CD4-positive, CD25-positive, alpha-beta regulatory T cell (primary cell): ENCODE measurements around the gene CWC15. TPM values are rescaled to one million over a fixed set of nuclear protein-coding genes. Genes with fewer than 3 reads are reported as not detected.
"Not testable (repeated sequence)": the region's sequence is repeated elsewhere in the genome, so short reads cannot be mapped to it uniquely, and the experiment has no call there.

Experiments
- ATAC-seq, 2 donors: fragments of 150-1000 bp; cut with Tn5 transposase; one replicate each; pipeline ENCODE4 v1.10.0; 2021; ENCODE audit warnings: low read depth in 2 of 2, moderate number of reproducible peaks in 2 of 2, moderate library complexity in 1 of 2
- DNase-seq, 3 donors: peaks; one replicate each; pipeline versions ENCODE4 v3.0.0 to v3.0.0-alpha.2; 2012 to 2022; ENCODE audit warnings: mixed read lengths in 1 of 3
- H3K27ac ChIP-seq: one replicate; pipeline ENCODE4 v1.7.0; 2013; ENCODE audit warnings: mild to moderate bottlenecking, low read length; ENCODE audit not compliant: insufficient read depth, poor library complexity, severe bottlenecking
- H3K27me3 ChIP-seq: one replicate; pipeline ENCODE4 v1.7.0; 2013; ENCODE audit warnings: low read length; ENCODE audit not compliant: control insufficient read depth, insufficient read depth
- H3K36me3 ChIP-seq: one replicate; pipeline ENCODE4 v1.7.0; 2013; ENCODE audit warnings: mild to moderate bottlenecking, low read length, moderate library complexity; ENCODE audit not compliant: control insufficient read depth, insufficient read depth
- H3K4me1 ChIP-seq: 2 replicates; pipeline ENCODE4 v1.7.0; 2013; ENCODE audit warnings: mild to moderate bottlenecking, low read length; ENCODE audit not compliant: insufficient read depth, control insufficient read depth, poor library complexity, severe bottlenecking
- H3K4me3 ChIP-seq: one replicate; pipeline ENCODE4 v1.7.0; 2013; ENCODE audit warnings: low read depth, mild to moderate bottlenecking, low read length, moderate library complexity
- H3K9me3 ChIP-seq, 2 experiments: 1 replicate in 1 of 2; 2 replicates in 1 of 2; pipeline ENCODE4 v1.7.0; 2013; ENCODE audit warnings: low read length in 2 of 2, mild to moderate bottlenecking in 1 of 2, moderate library complexity in 1 of 2; ENCODE audit not compliant: control insufficient read depth in 2 of 2
- H3K27ac Mint-ChIP-seq, 3 donors: one replicate each; pipeline ENCODE4 v1.8.0; 2020 to 2022; ENCODE audit warnings: mild to moderate bottlenecking in 3 of 3, mixed read lengths in 3 of 3, moderate library complexity in 2 of 3
- H3K27me3 Mint-ChIP-seq: one replicate; pipeline ENCODE4 v1.8.0; 2022; ENCODE audit warnings: mild to moderate bottlenecking, mixed read lengths
- H3K36me3 Mint-ChIP-seq: one replicate; pipeline ENCODE4 v1.8.0; 2020; ENCODE audit warnings: mixed read lengths
- H3K4me1 Mint-ChIP-seq, 4 donors: one replicate each; pipeline ENCODE4 v1.8.0; 2020 to 2022; ENCODE audit warnings: mixed read lengths in 4 of 4, mild to moderate bottlenecking in 1 of 4
- H3K4me3 Mint-ChIP-seq, 4 donors: one replicate each; pipeline ENCODE4 v1.8.0; 2020 to 2022; ENCODE audit warnings: mild to moderate bottlenecking in 4 of 4, mixed read lengths in 4 of 4, moderate library complexity in 3 of 4
- H3K9me3 Mint-ChIP-seq, 7 donors: one replicate each; pipeline ENCODE4 v1.8.0; 2020 to 2022; ENCODE audit warnings: mixed read lengths in 7 of 7, mild to moderate bottlenecking in 3 of 7, moderate library complexity in 2 of 7
- polyA plus RNA-seq, 4 donors: library from polyadenylated mRNA; unstranded; fragments of 300-500 nt; fragmentation: Illumina TruSeq; gene quantifications; one replicate each; pipeline ENCODE4 v1.2.3, GENCODE V29; 2021
- total RNA-seq: library from RNA; stranded (reverse); gene quantifications from one replicate; pipeline ENCODE4 v1.2.3, GENCODE V29; 2022

CWC15 gene
- total and polyA plus RNA-seq, 5 donors from 2014 or later: 65.8 to 94.1 (median 80.7) TPM

- H3K36me3 ChIP-seq: no peaks in the 10 kb centered on the region
- H3K27me3 Mint-ChIP-seq: no peaks in the 10 kb centered on the region
- H3K27ac ChIP-seq: peak overlapping the region; percentile 80
- ATAC-seq (peak; percentile 82 to 83), DNase-seq (peak; percentile 3 to 82 (median 68))
- peaks cover 0 to 8% (median 4%) of the 10 kb centered on the region in 7 donors for H3K9me3 Mint-ChIP-seq
- H3K4me3 Mint-ChIP-seq: peak overlapping the region; percentile 76 to 83 (median 82)
- peaks cover 17% of the 10 kb centered on the region for H3K36me3 Mint-ChIP-seq
- H3K27ac Mint-ChIP-seq: peak overlapping the region; percentile 90 to 100 (median 95)
- H3K4me1 Mint-ChIP-seq: peaks cover 6 to 66% (median 39%) of the 10 kb centered on the region in 4 donors
- H3K4me3 ChIP-seq: peak overlapping the region; percentile 58
- peaks cover 42% of the 10 kb centered on the region for H3K4me1 ChIP-seq
- H3K27me3 ChIP-seq: no peaks in the 10 kb centered on the region
- H3K9me3 ChIP-seq: no peaks in the 10 kb centered on the region
Observed at GRCh38 chr11:94924612-94925011, 48.7 kb downstream of the CWC15 start.

- Mint-ChIP-seq H3K4me1 (peaks cover 6 to 66% (median 39%) of the 10 kb centered on the region in 4 donors), H3K4me3 (peak overlapping the region; percentile 76 to 83 (median 82)), H3K9me3 (peaks cover 0 to 8% (median 4%) of the 10 kb centered on the region in 7 donors), H3K27me3 (no peaks in the 10 kb centered on the region), H3K27ac (peak overlapping the region; percentile 90 to 100 (median 95)), H3K36me3 (peaks cover 18% of the 10 kb centered on the region)
- ATAC-seq (peak; percentile 50 to 52), DNase-seq (no peak)
- H3K9me3 ChIP-seq: no peaks in the 10 kb centered on the region
- no peaks in the 10 kb centered on the region for H3K27me3 ChIP-seq
- H3K36me3 ChIP-seq: no peaks in the 10 kb centered on the region
- H3K4me3 ChIP-seq: peak overlapping the region; percentile 58
- H3K27ac ChIP-seq: peak overlapping the region; percentile 80
- H3K4me1 ChIP-seq: peaks cover 42% of the 10 kb centered on the region
Observed at GRCh38 chr11:94924171-94924572, 49.2 kb downstream of the CWC15 start.

- Histone ChIP-seq H3K27ac (no peak overlapping the region), H3K9me3 (no peaks in the 10 kb centered on the region), H3K4me1 (peaks cover 42% of the 10 kb centered on the region), H3K4me3 (no peak overlapping the region), H3K27me3 (no peaks in the 10 kb centered on the region), H3K36me3 (no peaks in the 10 kb centered on the region)
- ATAC-seq: no peak
- no peak for DNase-seq
- H3K4me3 Mint-ChIP-seq: peak overlapping the region in 3 of 4 donors; percentile 22 to 81 (median 56)
- no peaks in the 10 kb centered on the region for H3K27me3 Mint-ChIP-seq
- H3K9me3 Mint-ChIP-seq: peaks cover 0 to 8% (median 4%) of the 10 kb centered on the region in 7 donors
- peaks cover 23% of the 10 kb centered on the region for H3K36me3 Mint-ChIP-seq
- peaks cover 6 to 61% (median 37%) of the 10 kb centered on the region in 4 donors for H3K4me1 Mint-ChIP-seq
- H3K27ac Mint-ChIP-seq: peak overlapping the region; percentile 81 to 95 (median 90)
Observed at GRCh38 chr11:94923004-94923334, 50.4 kb downstream of the CWC15 start.

GRCh38 chr11:94922321-94923003 is 50.9 kb downstream of the CWC15 start:
- Histone ChIP-seq H3K27ac (no peak overlapping the region), H3K4me1 (peaks cover 42% of the 10 kb centered on the region), H3K27me3 (no peaks in the 10 kb centered on the region), H3K36me3 (no peaks in the 10 kb centered on the region), H3K4me3 (no peak overlapping the region), H3K9me3 (no peaks in the 10 kb centered on the region)
- no peak for ATAC-seq
- H3K4me3 Mint-ChIP-seq: no peak overlapping the region
- peak overlapping the region in 1 of 3 donors; percentile 90 for H3K27ac Mint-ChIP-seq
- no peaks in the 10 kb centered on the region for H3K27me3 Mint-ChIP-seq
- DNase-seq: no peak
- H3K9me3 Mint-ChIP-seq: peaks cover 0 to 8% (median 4%) of the 10 kb centered on the region in 7 donors
- H3K36me3 Mint-ChIP-seq: peaks cover 27% of the 10 kb centered on the region
- peaks cover 6 to 61% (median 36%) of the 10 kb centered on the region in 4 donors for H3K4me1 Mint-ChIP-seq

GRCh38 chr11:94920311-94920710 is 53.0 kb downstream of the CWC15 start:
- H3K4me3 ChIP-seq: no peak overlapping the region
- peak overlapping the region in 1 of 3 donors; percentile 57 for H3K27ac Mint-ChIP-seq
- no peaks in the 10 kb centered on the region for H3K9me3 ChIP-seq
- H3K27me3 Mint-ChIP-seq: no peaks in the 10 kb centered on the region
- no peaks in the 10 kb centered on the region for H3K27me3 ChIP-seq
- no peak overlapping the region for H3K4me3 Mint-ChIP-seq
- peaks cover 30% of the 10 kb centered on the region for H3K36me3 Mint-ChIP-seq
- no peak overlapping the region for H3K27ac ChIP-seq
- H3K4me1 Mint-ChIP-seq: peaks cover 3 to 41% (median 24%) of the 10 kb centered on the region in 4 donors
- H3K36me3 ChIP-seq: no peaks in the 10 kb centered on the region
- H3K4me1 ChIP-seq: peaks cover 27% of the 10 kb centered on the region
- peaks cover 0 to 7% (median 3%) of the 10 kb centered on the region in 7 donors for H3K9me3 Mint-ChIP-seq
- no peak for DNase-seq
- no peak for ATAC-seq

GRCh38 chr11:94913718-94914394 is 59.5 kb downstream of the CWC15 start:
- H3K36me3 Mint-ChIP-seq: peaks cover 30% of the 10 kb centered on the region
- not testable (repeated sequence) for H3K4me1 Mint-ChIP-seq, H3K36me3 ChIP-seq, H3K9me3 ChIP-seq, DNase-seq, H3K4me1 ChIP-seq, H3K27me3 Mint-ChIP-seq, ATAC-seq, H3K27ac Mint-ChIP-seq, H3K27ac ChIP-seq, H3K4me3 ChIP-seq, H3K9me3 Mint-ChIP-seq, H3K27me3 ChIP-seq, H3K4me3 Mint-ChIP-seq

- Histone ChIP-seq H3K4me1 (no peaks in the 10 kb centered on the region), H3K4me3 (no peak overlapping the region), H3K27ac (no peak overlapping the region), H3K27me3 (no peaks in the 10 kb centered on the region), H3K36me3 (peaks cover 3% of the 10 kb centered on the region), H3K9me3 (no peaks in the 10 kb centered on the region)
- no peaks in the 10 kb centered on the region for H3K27me3 Mint-ChIP-seq
- H3K27ac Mint-ChIP-seq: no peak overlapping the region
- no peak overlapping the region for H3K4me3 Mint-ChIP-seq
- DNase-seq (no peak), ATAC-seq (no peak)
- peaks cover 28% of the 10 kb centered on the region for H3K36me3 Mint-ChIP-seq
- peaks cover 0 to 5% (median 0%) of the 10 kb centered on the region in 4 donors for H3K4me1 Mint-ChIP-seq
- peaks cover 0 to 5% (median 0%) of the 10 kb centered on the region in 7 donors for H3K9me3 Mint-ChIP-seq
Observed at GRCh38 chr11:94912806-94913205, 60.5 kb downstream of the CWC15 start.
